GM10266 (cell line): ENCODE measurements around the gene RET.

Experiments used
- DNase-seq: peaks from one replicate; pipeline ENCODE4 v3.0.0; 2012; ENCODE audit errors: extremely low spot score
- CTCF ChIP-seq: IDR thresholded peaks from 2 replicates; pipeline ENCODE4 v1.5.1; 2012; ENCODE audit warnings: mild to moderate bottlenecking, low read depth; ENCODE audit not compliant: control insufficient read depth, insufficient read depth; ENCODE audit errors: missing control alignments

RET gene

GRCh38 chr10:43166880-43167497 is 90.1 kb downstream of the RET start:
- no peak for DNase-seq
- TF ChIP-seq CTCF, result no peak

- TF ChIP-seq CTCF, result no peak
Observed at GRCh38 chr10:43167498-43167889, 90.6 kb downstream of the RET start.

GRCh38 chr10:43170491-43170890 is 93.6 kb downstream of the RET start:
- no peak for TF ChIP-seq CTCF
- DNase-seq, result no peak

More at GRCh38 chr10:43167498-43167889, 90.6 kb downstream of the RET start:
- DNase-seq, result no peak

- TF ChIP-seq CTCF, result no peak
- no peak for DNase-seq
Observed at GRCh38 chr10:43172645-43173044, 95.8 kb downstream of the RET start.

- no peak for DNase-seq
- no peak for TF ChIP-seq CTCF
Observed at GRCh38 chr10:43173120-43173519, 96.3 kb downstream of the RET start.

GRCh38 chr10:43174969-43175368 is 98.1 kb downstream of the RET start:
- no peak for TF ChIP-seq CTCF
- DNase-seq, result no peak

GRCh38 chr10:43176271-43176670 is 99.4 kb downstream of the RET start:
- no peak for DNase-seq
- TF ChIP-seq CTCF, result no peak
